Measurements from ENCODE around the gene MAP3K12.

GRCh38 chr12:53505086-53505485 lies 5.8 kb upstream of the MAP3K12 start:
- TF ChIP-seq, protein P1, sequence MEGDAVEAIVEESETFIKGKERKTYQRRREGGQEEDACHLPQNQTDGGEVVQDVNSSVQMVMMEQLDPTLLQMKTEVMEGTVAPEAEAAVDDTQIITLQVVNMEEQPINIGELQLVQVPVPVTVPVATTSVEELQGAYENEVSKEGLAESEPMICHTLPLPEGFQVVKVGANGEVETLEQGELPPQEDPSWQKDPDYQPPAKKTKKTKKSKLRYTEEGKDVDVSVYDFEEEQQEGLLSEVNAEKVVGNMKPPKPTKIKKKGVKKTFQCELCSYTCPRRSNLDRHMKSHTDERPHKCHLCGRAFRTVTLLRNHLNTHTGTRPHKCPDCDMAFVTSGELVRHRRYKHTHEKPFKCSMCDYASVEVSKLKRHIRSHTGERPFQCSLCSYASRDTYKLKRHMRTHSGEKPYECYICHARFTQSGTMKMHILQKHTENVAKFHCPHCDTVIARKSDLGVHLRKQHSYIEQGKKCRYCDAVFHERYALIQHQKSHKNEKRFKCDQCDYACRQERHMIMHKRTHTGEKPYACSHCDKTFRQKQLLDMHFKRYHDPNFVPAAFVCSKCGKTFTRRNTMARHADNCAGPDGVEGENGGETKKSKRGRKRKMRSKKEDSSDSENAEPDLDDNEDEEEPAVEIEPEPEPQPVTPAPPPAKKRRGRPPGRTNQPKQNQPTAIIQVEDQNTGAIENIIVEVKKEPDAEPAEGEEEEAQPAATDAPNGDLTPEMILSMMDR (conservative IDR thresholded peaks at IDR 0.05; ENCODE audit: low read depth, low read length), result no peak
- no peak for TF ChIP-seq EZH2 (IDR thresholded peaks at IDR 0.05; ENCODE audit: low read length, unreplicated experiment)

Data from PC-3 (cell line).